ENCODE measurements around the gene GNLY.

The GNLY gene

GRCh38 chr2:85732467-85733120 is 38.4 kb downstream of the GNLY start:
- H3K27me3 ChIP-seq (replicated peaks; ENCODE audit: control insufficient read depth, insufficient read depth, low read length, poor library complexity, severe bottlenecking), result no peaks in the 10 kb centered on the region
- DNase-seq, result no peak
- no peak overlapping the region for H3K27ac ChIP-seq (ENCODE audit: insufficient read depth, low read length, poor library complexity, severe bottlenecking)
- H3K36me3 ChIP-seq (ENCODE audit: control insufficient read depth, insufficient read depth, low read length), result no peaks in the 10 kb centered on the region
- no peaks in the 10 kb centered on the region for H3K9me3 ChIP-seq (ENCODE audit: control insufficient read depth, low read length)
- no peak overlapping the region for H3K4me3 ChIP-seq (ENCODE audit: insufficient read depth, low read depth, low read length, poor library complexity, severe bottlenecking)
- H3K4me1 ChIP-seq (ENCODE audit: control insufficient read depth, insufficient read depth, low read length, poor library complexity, severe bottlenecking), result no peaks in the 10 kb centered on the region

GRCh38 chr2:85733121-85733960 is 39.2 kb downstream of the GNLY start:
- no peak overlapping the region for H3K27ac ChIP-seq (ENCODE audit: insufficient read depth, low read length, poor library complexity, severe bottlenecking)
- no peaks in the 10 kb centered on the region for H3K9me3 ChIP-seq (ENCODE audit: control insufficient read depth, low read length)
- H3K36me3 ChIP-seq (ENCODE audit: control insufficient read depth, insufficient read depth, low read length), result no peaks in the 10 kb centered on the region
- H3K27me3 ChIP-seq (replicated peaks; ENCODE audit: control insufficient read depth, insufficient read depth, low read length, poor library complexity, severe bottlenecking), result no peaks in the 10 kb centered on the region
- H3K4me1 ChIP-seq (ENCODE audit: control insufficient read depth, insufficient read depth, low read length, poor library complexity, severe bottlenecking), result no peaks in the 10 kb centered on the region
- no peak overlapping the region for H3K4me3 ChIP-seq (ENCODE audit: insufficient read depth, low read depth, low read length, poor library complexity, severe bottlenecking)
- no peak for DNase-seq

DNA sequence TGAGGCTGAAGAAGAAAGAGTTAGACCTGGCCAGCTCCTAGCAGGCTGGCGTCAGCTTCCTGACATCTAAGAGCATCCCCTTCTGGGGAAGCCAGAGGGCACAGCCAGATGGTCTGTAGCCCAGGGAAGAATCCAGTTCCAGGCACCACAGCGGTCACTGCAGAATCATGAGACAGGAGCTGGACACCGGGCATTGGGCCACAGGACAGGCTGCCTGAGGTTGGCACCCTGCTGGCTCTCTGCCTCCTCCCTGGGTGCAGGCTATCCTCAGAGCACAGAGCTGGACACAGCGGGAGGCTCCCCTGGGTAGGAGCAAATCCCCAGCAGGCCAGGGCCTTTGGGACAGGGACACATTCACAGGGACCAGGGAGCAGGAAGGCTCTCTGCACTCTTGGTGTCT is 39.9 kb downstream of the GNLY start:
- H3K27ac ChIP-seq (ENCODE audit: insufficient read depth, low read length, poor library complexity, severe bottlenecking), result no peak overlapping the region
- DNase-seq, result no peak
- H3K9me3 ChIP-seq (ENCODE audit: control insufficient read depth, low read length), result no peaks in the 10 kb centered on the region
- no peaks in the 10 kb centered on the region for H3K4me1 ChIP-seq (ENCODE audit: control insufficient read depth, insufficient read depth, low read length, poor library complexity, severe bottlenecking)
- no peaks in the 10 kb centered on the region for H3K27me3 ChIP-seq (replicated peaks; ENCODE audit: control insufficient read depth, insufficient read depth, low read length, poor library complexity, severe bottlenecking)
- H3K4me3 ChIP-seq (ENCODE audit: insufficient read depth, low read depth, low read length, poor library complexity, severe bottlenecking), result no peak overlapping the region
- no peaks in the 10 kb centered on the region for H3K36me3 ChIP-seq (ENCODE audit: control insufficient read depth, insufficient read depth, low read length)

DNA sequence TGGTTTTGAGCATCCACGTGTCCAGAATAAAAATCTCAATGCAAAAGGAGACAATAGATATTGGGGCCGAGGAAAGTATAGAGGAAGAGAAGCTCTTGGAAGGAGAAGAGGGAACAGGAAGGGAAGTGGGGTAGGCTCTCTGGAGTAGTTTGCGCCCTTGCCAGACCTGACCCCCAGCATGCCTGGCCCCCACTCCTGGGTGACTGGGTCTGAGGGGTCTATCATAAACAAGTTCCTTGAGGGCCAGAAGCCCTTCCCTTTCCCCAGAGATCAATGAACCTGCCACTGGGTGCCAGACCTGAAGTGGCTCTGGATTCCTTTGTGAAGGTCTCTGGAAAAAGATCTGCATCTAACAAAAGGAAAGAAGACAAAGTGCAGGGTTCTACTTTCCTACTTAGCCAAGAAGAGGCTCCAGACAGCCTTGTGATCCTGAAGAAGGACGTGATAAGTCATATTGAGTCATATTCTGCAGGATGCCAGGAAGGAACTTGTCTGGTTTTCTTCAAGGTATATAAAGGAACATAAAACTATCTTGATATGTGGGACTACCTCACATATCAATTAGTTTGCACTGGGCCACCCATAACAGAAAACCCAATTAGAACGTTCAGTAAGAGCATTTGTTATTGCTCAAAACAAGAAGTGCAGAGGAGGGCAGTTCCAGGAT is 40.9 kb downstream of the GNLY start:
- Histone ChIP-seq H3K4me3 (ENCODE audit: insufficient read depth, low read depth, low read length, poor library complexity, severe bottlenecking) (no peak overlapping the region), H3K27me3 (replicated peaks; ENCODE audit: control insufficient read depth, insufficient read depth, low read length, poor library complexity, severe bottlenecking) (no peaks in the 10 kb centered on the region), H3K4me1 (ENCODE audit: control insufficient read depth, insufficient read depth, low read length, poor library complexity, severe bottlenecking) (no peaks in the 10 kb centered on the region), H3K9me3 (ENCODE audit: control insufficient read depth, low read length) (no peaks in the 10 kb centered on the region), H3K36me3 (ENCODE audit: control insufficient read depth, insufficient read depth, low read length) (no peaks in the 10 kb centered on the region), H3K27ac (ENCODE audit: insufficient read depth, low read length, poor library complexity, severe bottlenecking) (no peak overlapping the region)
- DNase-seq, result no peak

- no peak overlapping the region for H3K27ac ChIP-seq (ENCODE audit: insufficient read depth, low read length, poor library complexity, severe bottlenecking)
- H3K4me1 ChIP-seq (ENCODE audit: control insufficient read depth, insufficient read depth, low read length, poor library complexity, severe bottlenecking), result no peaks in the 10 kb centered on the region
- no peak overlapping the region for H3K4me3 ChIP-seq (ENCODE audit: insufficient read depth, low read depth, low read length, poor library complexity, severe bottlenecking)
- H3K36me3 ChIP-seq (ENCODE audit: control insufficient read depth, insufficient read depth, low read length), result no peaks in the 10 kb centered on the region
- no peaks in the 10 kb centered on the region for H3K9me3 ChIP-seq (ENCODE audit: control insufficient read depth, low read length)
- H3K27me3 ChIP-seq (replicated peaks; ENCODE audit: control insufficient read depth, insufficient read depth, low read length, poor library complexity, severe bottlenecking), result no peaks in the 10 kb centered on the region
- DNase-seq, result no peak
Measured at GRCh38 chr2:85735691-85736090, 41.5 kb downstream of the GNLY start.

GRCh38 chr2:85736456-85737355 is 42.5 kb downstream of the GNLY start:
- Histone ChIP-seq H3K27me3 (replicated peaks; ENCODE audit: control insufficient read depth, insufficient read depth, low read length, poor library complexity, severe bottlenecking) (no peaks in the 10 kb centered on the region), H3K4me3 (ENCODE audit: insufficient read depth, low read depth, low read length, poor library complexity, severe bottlenecking) (no peak overlapping the region), H3K27ac (ENCODE audit: insufficient read depth, low read length, poor library complexity, severe bottlenecking) (no peak overlapping the region), H3K4me1 (ENCODE audit: control insufficient read depth, insufficient read depth, low read length, poor library complexity, severe bottlenecking) (no peaks in the 10 kb centered on the region), H3K9me3 (ENCODE audit: control insufficient read depth, low read length) (no peaks in the 10 kb centered on the region), H3K36me3 (ENCODE audit: control insufficient read depth, insufficient read depth, low read length) (no peaks in the 10 kb centered on the region)
- no peak for DNase-seq

GRCh38 chr2:85737481-85737880 is 43.3 kb downstream of the GNLY start:
- H3K27ac ChIP-seq (ENCODE audit: insufficient read depth, low read length, poor library complexity, severe bottlenecking), result no peak overlapping the region
- H3K4me3 ChIP-seq (ENCODE audit: insufficient read depth, low read depth, low read length, poor library complexity, severe bottlenecking), result no peak overlapping the region
- H3K27me3 ChIP-seq (replicated peaks; ENCODE audit: control insufficient read depth, insufficient read depth, low read length, poor library complexity, severe bottlenecking), result no peaks in the 10 kb centered on the region
- H3K9me3 ChIP-seq (ENCODE audit: control insufficient read depth, low read length), result no peaks in the 10 kb centered on the region
- no peak for DNase-seq
- H3K4me1 ChIP-seq (ENCODE audit: control insufficient read depth, insufficient read depth, low read length, poor library complexity, severe bottlenecking), result no peaks in the 10 kb centered on the region
- no peaks in the 10 kb centered on the region for H3K36me3 ChIP-seq (ENCODE audit: control insufficient read depth, insufficient read depth, low read length)

- no peak overlapping the region for H3K4me3 ChIP-seq (ENCODE audit: insufficient read depth, low read depth, low read length, poor library complexity, severe bottlenecking)
- H3K9me3 ChIP-seq (ENCODE audit: control insufficient read depth, low read length), result no peaks in the 10 kb centered on the region
- H3K27ac ChIP-seq (ENCODE audit: insufficient read depth, low read length, poor library complexity, severe bottlenecking), result no peak overlapping the region
Measured at GRCh38 chr2:85737961-85738360, 43.8 kb downstream of the GNLY start.

GRCh38 chr2:85740193-85740592 is 46.0 kb downstream of the GNLY start:
- H3K4me1 ChIP-seq (ENCODE audit: control insufficient read depth, insufficient read depth, low read length, poor library complexity, severe bottlenecking), result no peaks in the 10 kb centered on the region

More at GRCh38 chr2:85737961-85738360, 43.8 kb downstream of the GNLY start:
- H3K27me3 ChIP-seq (replicated peaks; ENCODE audit: control insufficient read depth, insufficient read depth, low read length, poor library complexity, severe bottlenecking), result no peaks in the 10 kb centered on the region
- H3K36me3 ChIP-seq (ENCODE audit: control insufficient read depth, insufficient read depth, low read length), result no peaks in the 10 kb centered on the region
- no peak for DNase-seq
- no peaks in the 10 kb centered on the region for H3K4me1 ChIP-seq (ENCODE audit: control insufficient read depth, insufficient read depth, low read length, poor library complexity, severe bottlenecking)

More at GRCh38 chr2:85740193-85740592, 46.0 kb downstream of the GNLY start:
- no peak for DNase-seq
- Histone ChIP-seq H3K27me3 (replicated peaks; ENCODE audit: control insufficient read depth, insufficient read depth, low read length, poor library complexity, severe bottlenecking) (no peaks in the 10 kb centered on the region), H3K9me3 (ENCODE audit: control insufficient read depth, low read length) (no peaks in the 10 kb centered on the region), H3K27ac (ENCODE audit: insufficient read depth, low read length, poor library complexity, severe bottlenecking) (no peak overlapping the region), H3K4me3 (ENCODE audit: insufficient read depth, low read depth, low read length, poor library complexity, severe bottlenecking) (no peak overlapping the region), H3K36me3 (ENCODE audit: control insufficient read depth, insufficient read depth, low read length) (no peaks in the 10 kb centered on the region)
